ENCODE measurements around the gene XYLT2. TPM values are rescaled to one million over a fixed set of nuclear protein-coding genes. Genes with fewer than 3 reads are reported as not detected.
A peak's percentile ranks its signal among the peaks of the same experiment; 100 is the strongest.

XYLT2 gene
- total and polyA plus RNA-seq, 2 of the 13 experiments (the other 11 are each of a cell fraction or from before 2014, with no cell fraction given): 17.0 to 22.1 TPM

GRCh38 chr17:50397111-50397918 is 51.4 kb downstream of the XYLT2 start, which contains the start of gene LRRC59 (continued):
- TF ChIP-seq, protein P1, sequence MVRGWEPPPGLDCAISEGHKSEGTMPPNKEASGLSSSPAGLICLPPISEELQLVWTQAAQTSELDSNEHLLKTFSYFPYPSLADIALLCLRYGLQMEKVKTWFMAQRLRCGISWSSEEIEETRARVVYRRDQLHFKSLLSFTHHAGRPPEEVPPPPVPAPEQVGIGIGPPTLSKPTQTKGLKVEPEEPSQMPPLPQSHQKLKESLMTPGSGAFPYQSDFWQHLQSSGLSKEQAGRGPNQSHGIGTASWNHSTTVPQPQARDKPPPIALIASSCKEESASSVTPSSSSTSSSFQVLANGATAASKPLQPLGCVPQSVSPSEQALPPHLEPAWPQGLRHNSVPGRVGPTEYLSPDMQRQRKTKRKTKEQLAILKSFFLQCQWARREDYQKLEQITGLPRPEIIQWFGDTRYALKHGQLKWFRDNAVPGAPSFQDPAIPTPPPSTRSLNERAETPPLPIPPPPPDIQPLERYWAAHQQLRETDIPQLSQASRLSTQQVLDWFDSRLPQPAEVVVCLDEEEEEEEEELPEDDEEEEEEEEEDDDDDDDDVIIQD (CRISPR knock-in tag; IDR thresholded peaks at IDR 0.05; ENCODE audit: low read depth): peak; percentile 83
- TF ChIP-seq, protein P2, sequence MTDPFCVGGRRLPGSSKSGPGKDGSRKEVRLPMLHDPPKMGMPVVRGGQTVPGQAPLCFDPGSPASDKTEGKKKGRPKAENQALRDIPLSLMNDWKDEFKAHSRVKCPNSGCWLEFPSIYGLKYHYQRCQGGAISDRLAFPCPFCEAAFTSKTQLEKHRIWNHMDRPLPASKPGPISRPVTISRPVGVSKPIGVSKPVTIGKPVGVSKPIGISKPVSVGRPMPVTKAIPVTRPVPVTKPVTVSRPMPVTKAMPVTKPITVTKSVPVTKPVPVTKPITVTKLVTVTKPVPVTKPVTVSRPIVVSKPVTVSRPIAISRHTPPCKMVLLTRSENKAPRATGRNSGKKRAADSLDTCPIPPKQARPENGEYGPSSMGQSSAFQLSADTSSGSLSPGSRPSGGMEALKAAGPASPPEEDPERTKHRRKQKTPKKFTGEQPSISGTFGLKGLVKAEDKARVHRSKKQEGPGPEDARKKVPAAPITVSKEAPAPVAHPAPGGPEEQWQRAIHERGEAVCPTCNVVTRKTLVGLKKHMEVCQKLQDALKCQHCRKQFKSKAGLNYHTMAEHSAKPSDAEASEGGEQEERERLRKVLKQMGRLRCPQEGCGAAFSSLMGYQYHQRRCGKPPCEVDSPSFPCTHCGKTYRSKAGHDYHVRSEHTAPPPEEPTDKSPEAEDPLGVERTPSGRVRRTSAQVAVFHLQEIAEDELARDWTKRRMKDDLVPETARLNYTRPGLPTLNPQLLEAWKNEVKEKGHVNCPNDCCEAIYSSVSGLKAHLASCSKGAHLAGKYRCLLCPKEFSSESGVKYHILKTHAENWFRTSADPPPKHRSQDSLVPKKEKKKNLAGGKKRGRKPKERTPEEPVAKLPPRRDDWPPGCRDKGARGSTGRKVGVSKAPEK (CRISPR knock-in tag; IDR thresholded peaks at IDR 0.05; ENCODE audit: borderline replicate concordance): peak; percentile 100; the same call in 1 of the 2 replicates
- peak; percentile 83; the same call in 1 of the 2 replicates for TF ChIP-seq SMYD3 (CRISPR knock-in tag; IDR thresholded peaks at IDR 0.05)
- TF ChIP-seq NR2F6 (IDR thresholded peaks at IDR 0.05): no peak
- peak; percentile 88; the same call in 1 of the 2 replicates for TF ChIP-seq NR2F6 (CRISPR knock-in tag; IDR thresholded peaks at IDR 0.05)
- TF ChIP-seq ZNF138 (CRISPR knock-in tag; IDR thresholded peaks at IDR 0.05; ENCODE audit: low read depth): peak; percentile 98
- TF ChIP-seq ZBTB46 (CRISPR knock-in tag; IDR thresholded peaks at IDR 0.05; ENCODE audit: borderline replicate concordance): 0 out of 2 replicates have a peak, but pooled peaks have one; percentile 60
- peak; percentile 99 for TF ChIP-seq ZNF747 (CRISPR knock-in tag; IDR thresholded peaks at IDR 0.05; ENCODE audit: borderline replicate concordance)
- peak; percentile 75; the same call in 1 of the 2 replicates for TF ChIP-seq ZNF703 (CRISPR knock-in tag; IDR thresholded peaks at IDR 0.05; ENCODE audit: borderline replicate concordance)
- peak; percentile 44; the same call in 1 of the 2 replicates for TF ChIP-seq PPARG (CRISPR knock-in tag; conservative IDR thresholded peaks at IDR 0.05)
- TF ChIP-seq ZNF333 (CRISPR knock-in tag; IDR thresholded peaks at IDR 0.05; ENCODE audit: borderline replicate concordance): peak; percentile 95
- TF ChIP-seq KMT2A (CRISPR knock-in tag; IDR thresholded peaks at IDR 0.05): peak; percentile 100
- no peak for TF ChIP-seq ZSCAN30 (CRISPR knock-in tag; IDR thresholded peaks at IDR 0.05)
- peak; percentile 78 for TF ChIP-seq ZFP41 (CRISPR knock-in tag; IDR thresholded peaks at IDR 0.05; ENCODE audit: borderline replicate concordance)
- peak; percentile 100 for TF ChIP-seq ZNF574 (CRISPR knock-in tag; IDR thresholded peaks at IDR 0.05)
- peak; percentile 97 for TF ChIP-seq ZNF761 (CRISPR knock-in tag; conservative IDR thresholded peaks at IDR 0.05)
- TF ChIP-seq ZNF414 (CRISPR knock-in tag; IDR thresholded peaks at IDR 0.05): peak; percentile 98
- no peak for TF ChIP-seq PCBP2 (optimal IDR thresholded peaks at IDR 0.05; ENCODE audit: low read depth, low read length, poor library complexity, severe bottlenecking)

Data from HepG2 (cell line).